SKM-1 treated with dmso at 0.1 percent for 144 hours (cell line): ENCODE data around the gene ARAP2.

ENCODE experiments used
- DNase-seq: peaks from one replicate; lab custom pipeline; 2025; ENCODE audit not compliant: unreplicated experiment; lab: John Stamatoyannopoulos, UW

ARAP2 gene, protein sequence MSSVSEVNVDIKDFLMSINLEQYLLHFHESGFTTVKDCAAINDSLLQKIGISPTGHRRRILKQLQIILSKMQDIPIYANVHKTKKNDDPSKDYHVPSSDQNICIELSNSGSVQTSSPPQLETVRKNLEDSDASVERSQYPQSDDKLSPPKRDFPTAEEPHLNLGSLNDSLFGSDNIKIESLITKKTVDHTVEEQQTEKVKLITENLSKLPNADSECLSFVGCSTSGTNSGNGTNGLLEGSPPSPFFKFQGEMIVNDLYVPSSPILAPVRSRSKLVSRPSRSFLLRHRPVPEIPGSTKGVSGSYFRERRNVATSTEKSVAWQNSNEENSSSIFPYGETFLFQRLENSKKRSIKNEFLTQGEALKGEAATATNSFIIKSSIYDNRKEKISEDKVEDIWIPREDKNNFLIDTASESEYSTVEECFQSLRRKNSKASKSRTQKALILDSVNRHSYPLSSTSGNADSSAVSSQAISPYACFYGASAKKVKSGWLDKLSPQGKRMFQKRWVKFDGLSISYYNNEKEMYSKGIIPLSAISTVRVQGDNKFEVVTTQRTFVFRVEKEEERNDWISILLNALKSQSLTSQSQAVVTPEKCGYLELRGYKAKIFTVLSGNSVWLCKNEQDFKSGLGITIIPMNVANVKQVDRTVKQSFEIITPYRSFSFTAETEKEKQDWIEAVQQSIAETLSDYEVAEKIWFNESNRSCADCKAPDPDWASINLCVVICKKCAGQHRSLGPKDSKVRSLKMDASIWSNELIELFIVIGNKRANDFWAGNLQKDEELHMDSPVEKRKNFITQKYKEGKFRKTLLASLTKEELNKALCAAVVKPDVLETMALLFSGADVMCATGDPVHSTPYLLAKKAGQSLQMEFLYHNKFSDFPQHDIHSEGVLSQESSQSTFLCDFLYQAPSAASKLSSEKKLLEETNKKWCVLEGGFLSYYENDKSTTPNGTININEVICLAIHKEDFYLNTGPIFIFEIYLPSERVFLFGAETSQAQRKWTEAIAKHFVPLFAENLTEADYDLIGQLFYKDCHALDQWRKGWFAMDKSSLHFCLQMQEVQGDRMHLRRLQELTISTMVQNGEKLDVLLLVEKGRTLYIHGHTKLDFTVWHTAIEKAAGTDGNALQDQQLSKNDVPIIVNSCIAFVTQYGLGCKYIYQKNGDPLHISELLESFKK (N-terminal part only)

DNA sequence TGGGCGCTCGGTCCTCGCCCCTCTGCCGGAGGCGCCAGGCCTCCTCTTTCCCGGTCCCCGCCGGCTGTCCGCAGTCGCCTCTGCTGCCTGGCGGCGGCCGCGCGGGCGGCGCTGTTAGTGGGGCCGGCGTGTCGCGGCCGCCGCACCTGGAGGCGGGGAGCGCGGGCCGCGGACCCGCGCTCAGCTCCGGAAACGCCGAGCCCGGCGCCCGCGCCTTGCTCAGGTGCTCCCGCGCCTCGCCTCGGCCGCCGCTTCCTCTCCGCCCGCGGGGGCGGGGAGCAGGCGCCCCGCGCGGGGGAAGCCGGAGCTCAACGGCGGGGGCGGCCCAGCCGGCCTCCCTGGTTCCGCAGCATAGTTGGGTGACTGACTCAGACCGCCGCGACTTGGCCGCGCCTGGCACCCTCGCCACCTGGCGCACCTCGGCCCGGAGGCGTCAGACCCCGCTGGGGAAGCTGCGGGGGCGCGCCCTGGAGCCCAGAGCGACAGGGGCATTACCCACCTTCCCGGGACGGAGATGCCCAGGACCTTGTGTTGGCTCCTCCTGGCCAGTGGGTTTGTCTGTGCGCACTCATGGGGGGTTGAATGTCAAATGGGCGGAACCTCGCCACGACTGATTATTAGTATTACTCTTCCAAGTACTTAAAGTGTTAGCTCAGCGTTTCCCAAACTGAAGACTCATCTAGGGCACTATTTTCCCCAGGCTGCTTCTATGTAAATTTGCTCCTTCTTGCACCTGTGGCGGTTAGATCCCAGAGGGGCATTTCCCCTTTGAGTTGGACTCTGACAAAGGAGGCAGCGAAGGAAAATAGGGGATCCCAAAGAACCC, at the start of gene ARAP2:
Gene ARAP2, minus strand, starts transcription at position 258 of the 826 bp plus-strand sequence. CDS start 15,028 bp downstream, outside the sequence.
- DNase-seq: peak; percentile 46

DNA sequence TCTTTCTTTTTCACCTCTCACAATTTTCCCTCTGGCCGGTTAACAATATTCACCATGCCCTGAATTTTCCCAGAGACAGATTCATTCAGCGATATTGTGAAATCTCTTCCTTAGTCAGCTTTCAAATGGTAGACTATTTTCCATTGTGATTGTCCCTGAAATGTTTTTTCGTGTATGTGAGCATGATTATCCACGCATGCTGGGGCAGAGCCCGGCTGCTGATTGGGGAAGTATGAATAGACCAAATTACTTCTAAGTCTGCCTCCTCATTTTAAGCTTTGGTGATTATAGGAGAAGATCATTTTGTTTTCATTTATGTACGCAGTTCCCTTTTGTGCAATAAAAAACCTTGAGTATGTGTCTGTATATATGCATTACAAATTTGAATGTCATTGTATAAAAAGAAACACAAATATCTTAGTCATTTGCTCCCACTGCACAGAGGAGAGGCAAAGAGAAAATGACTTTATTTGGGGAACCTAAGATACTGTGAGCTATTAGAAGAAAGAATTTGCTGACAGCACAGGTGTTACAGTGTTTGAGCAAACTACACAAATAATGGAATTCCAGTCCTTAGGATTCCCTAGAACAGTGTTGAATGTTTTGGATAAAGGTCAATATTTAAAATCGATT, 48.4 kb upstream of the ARAP2 start:
- DNase-seq: no peak

DNA sequence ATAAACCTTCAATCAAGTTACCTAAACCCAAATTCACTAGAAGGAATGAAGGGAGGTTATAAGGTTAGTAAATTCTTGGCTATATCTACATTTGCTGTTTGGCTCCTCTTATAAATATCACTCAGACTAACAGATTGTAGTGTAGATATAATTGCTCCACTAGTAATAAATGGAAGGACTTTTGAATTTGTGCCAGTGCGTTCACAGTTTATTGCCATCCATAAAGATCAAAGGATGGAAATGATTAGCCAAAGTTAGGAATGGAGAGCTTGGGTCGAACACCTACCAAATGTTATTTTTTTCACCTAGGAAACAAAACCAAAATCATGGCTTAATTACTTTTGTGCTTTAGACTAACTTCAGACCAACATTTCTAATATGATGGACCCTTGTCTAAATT, 46.3 kb upstream of the ARAP2 start:
- no peak for DNase-seq

DNA sequence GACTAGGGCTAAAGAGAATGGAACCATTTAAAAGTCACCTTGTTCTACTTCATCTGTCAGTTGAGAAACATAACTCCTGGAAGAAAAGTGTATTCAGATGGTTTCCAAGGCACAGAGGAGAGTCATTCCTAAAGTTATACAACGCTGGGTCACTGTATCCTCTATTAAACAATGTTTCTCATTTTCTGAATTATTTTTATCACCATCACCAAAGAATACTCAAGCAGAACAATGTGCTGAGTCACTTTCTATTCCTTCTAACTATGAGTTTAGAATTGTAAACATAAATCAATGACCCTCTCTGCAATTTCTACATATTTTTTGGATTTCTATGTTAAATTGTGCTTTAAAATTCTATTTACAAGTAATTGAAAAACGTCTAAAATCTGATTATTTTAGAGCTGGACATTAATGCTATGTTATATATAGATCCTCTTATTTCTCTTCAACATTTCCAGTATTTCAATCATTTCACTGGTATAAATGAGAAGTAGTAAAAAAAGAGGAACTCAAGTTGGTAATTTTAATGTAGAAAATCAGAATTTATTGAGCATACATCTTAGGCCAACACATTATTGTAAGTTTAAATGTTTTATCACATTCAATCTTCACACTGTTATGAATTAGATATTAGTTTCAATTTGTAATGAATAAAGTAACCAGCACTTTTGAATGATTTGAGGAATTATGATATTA, 44.6 kb upstream of the ARAP2 start:
- DNase-seq: no peak

DNA sequence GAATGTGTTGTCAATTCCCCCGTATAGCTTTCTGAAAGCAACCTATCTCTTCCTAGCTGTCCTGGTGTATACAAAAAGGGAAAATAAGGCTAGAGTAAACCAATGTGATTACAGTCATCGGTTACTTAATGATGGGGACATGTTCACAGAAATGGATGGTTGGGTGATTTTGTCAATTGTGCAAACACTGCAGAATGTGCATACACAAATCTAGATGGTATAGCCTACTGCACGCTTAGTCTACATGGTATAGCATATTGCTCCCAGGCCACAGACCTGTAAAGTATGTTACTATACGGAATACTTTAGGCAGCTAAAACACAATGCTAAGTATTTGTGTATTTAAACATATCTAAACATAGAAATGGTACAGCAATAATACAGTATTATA, 42.2 kb upstream of the ARAP2 start:
- no peak for DNase-seq

DNA sequence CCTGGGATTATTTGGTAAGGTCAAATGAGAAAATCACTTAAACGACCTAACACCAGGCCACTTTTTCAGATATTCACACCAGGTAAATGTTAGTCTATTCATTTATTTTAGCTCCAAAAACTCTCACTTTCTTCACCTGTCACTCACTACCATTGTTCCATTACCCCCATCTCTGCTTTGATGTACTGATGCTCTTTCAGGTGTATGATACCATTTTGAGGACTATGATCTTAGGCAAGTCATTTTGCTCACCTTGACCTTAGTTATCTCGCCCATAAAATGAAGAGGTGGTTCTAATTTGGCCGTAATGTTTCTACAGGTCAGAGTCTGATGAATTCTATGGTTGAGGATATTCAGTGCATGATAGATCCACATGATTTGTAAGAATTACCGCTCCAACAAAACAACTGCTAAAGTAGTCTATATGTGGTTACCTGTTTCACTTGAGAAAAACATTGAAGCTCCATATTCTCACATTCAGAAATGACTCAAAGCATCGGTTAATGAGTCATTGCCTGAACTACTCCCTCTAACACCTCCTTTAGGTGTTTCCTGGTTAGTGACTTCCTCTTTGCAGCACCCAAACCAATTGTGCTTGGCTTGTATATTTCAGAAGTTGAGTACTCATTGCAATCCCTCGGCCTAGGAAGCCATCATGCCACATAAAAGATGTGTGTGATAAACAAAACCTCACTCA, 41.6 kb upstream of the ARAP2 start:
- peak; percentile 84 for DNase-seq

DNA sequence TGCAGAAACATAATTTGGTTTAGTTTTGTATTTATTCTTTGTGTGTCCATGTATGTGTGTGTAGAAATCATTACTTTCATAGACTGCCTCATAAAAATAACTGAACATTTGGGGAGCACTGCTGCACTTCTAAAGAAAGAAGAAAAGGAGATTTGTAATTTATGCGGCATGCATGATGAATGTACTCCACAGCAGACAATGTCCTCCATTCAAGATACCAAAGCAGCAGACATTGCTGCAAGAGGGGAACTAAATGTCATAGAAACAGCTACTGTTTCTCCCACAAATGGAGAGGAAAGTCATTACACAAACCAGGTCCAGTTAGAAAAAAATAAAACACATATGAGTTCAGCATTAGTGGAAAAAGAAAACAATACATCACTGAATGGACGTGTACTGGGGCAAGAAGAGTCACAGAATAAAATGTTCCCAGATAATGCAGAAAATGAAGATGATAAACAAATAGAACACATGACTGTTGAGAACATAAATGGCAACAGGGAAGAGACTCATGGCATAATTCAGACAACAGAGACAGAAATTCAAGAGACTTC, 39.7 kb upstream of the ARAP2 start:
- no peak for DNase-seq

DNA sequence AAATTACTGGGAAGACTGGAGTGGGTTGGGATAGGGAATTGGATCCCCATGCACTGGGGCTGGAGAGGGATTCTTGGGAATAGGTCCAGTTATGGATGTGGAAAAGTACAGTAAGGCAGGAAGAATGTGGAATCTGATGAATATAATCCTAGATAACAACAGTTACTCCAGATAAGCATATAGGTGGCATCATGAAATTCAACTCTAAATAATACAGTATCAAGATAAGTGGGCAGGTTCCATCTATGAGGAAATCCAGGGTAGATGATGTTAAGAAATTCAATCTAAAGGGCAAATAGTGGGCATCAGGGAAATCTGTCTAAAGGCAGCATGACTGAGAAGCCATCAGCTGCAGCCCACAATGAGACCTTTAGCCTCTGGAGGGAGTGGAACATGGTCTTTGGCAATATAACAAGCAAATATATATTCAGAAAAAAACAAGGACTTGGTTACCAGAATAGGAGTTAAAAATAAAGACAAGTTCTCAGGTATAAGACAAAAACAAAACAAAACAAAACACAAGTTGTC, 38.3 kb upstream of the ARAP2 start:
- no peak for DNase-seq

DNA sequence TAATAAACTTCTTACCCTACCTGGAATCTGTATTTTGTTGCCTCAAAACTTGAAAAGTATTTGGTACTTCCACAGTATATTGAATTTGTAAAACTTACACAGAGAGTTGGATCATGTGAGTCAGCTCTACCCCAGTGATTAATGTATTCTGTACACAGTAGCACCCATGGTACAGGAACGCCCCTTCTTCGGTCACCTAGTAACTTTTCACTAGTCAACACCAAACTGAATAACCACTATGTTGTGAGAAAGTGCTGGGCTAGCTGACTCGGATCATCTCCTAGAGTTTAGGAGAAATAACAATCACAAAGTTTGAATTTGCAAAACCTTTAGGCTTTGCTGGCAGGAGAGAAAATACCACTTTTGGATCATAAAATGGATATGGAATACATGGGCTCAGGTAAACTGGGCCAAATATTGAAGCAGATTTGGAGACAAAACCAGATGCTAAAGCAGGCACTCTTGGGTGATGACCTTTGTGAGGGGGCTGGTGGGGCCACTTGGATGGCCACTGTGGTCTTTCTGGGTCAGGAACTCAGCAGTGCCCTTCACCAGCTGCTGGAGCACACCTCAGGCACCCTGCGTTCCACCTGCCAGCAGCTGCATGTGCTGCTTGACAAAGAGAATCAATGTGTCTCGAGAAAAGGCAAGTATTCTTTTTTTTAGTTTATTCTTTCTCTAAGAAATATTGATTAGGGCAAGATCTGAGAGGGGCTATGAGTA, 37.2 kb upstream of the ARAP2 start, which contains the start of gene DTHD1:
Gene DTHD1, plus strand, starts transcription at position 233 of the 723 bp plus-strand sequence. Its CDS starts 143 bp downstream, at position 376.
- no peak for DNase-seq

DNA sequence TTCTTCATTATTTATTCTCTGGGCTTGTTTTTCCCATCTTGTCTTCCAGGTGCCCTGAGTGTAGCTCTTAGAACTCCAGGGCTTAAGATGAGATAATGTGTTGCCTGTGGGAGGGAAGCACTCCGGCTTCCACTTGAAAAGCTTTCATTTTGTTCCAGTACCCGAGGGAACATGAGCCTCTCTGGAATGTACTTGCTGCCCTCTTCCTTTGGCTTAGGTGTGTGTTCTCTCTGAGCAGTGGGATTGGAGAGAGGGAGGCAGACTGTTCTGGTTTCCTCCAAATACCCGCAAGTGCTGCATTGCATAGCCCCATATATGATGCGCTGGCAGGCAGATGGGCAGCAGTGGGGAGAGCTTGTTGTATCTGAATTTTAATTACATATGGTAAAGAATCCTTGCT, 36.2 kb upstream of the ARAP2 start:
- no peak for DNase-seq

DNA sequence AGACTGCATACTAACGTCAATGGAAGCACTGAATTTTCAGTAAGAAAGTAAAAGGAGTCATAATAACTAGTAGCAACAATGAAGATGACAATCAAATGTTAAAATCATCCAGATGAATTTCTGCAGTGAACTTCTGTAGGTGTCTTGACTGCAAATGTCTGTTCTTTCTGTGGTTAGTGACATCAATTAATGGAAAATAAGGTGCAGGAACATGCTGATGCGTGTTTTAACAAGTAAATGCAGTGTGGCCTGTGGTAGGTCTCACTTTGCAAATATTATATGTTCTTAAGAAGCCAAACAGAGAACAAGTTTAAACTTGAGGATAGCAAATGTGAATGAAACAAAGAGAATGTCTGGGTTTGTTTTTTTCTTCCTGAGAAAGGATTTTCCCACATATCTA, 34.5 kb upstream of the ARAP2 start:
- no peak for DNase-seq

DNA sequence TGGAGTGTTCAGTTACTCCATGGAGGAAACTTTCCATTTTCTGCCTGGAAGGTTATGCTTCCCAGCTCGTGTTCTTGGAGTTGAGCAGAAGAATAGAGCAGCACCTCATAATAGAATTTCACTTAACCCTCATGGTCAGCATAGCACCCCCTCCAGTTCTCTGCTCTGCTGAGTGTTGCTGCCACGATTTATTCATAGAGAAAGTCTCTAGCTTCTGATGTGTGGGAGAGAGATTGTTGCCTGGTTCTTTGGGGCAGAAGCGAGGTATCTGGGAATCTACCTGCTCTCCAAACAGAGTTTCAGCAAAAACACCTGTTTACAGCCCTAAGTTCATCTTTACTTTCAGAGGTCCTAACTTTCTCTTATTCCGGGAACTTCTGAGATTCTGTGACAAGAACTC, 33.2 kb upstream of the ARAP2 start:
- no peak for DNase-seq

DNA sequence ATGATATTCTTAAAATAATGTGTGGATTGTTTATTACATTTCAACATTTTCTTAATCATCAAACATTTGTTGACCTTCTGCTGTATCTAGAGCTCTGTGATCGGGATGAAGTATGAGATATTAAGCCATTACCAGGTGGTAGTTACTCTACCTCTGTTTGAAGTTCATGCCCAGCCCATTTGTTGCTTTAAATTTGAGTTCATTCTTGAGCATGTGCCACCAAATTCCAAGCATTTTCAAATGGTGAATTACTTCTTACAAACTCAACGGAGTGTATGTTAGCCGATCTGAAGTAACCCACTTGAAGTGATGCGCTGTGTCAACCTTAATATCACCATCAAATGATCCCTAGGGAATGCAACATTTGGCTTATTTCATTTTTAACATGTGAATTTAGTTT, 29.8 kb upstream of the ARAP2 start:
- DNase-seq: no peak

DNA sequence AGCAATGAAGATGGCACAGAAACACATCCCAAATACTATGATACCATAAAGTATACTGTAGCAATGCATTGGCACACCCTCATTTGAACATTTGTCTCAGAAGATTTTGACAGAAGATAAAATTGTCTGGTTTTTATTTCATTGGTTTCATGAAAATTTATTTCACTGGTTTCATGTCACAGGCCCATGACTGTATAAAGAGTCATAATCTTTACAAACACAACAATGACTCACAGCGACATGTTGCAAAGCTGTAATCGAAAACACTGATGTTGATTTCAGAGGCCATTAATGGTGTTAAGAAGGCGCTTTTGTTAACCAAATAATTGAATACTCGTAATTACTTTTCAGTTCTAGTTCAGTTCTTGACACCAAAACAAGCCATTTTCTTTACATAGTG, 29.0 kb upstream of the ARAP2 start:
- DNase-seq: no peak

DNA sequence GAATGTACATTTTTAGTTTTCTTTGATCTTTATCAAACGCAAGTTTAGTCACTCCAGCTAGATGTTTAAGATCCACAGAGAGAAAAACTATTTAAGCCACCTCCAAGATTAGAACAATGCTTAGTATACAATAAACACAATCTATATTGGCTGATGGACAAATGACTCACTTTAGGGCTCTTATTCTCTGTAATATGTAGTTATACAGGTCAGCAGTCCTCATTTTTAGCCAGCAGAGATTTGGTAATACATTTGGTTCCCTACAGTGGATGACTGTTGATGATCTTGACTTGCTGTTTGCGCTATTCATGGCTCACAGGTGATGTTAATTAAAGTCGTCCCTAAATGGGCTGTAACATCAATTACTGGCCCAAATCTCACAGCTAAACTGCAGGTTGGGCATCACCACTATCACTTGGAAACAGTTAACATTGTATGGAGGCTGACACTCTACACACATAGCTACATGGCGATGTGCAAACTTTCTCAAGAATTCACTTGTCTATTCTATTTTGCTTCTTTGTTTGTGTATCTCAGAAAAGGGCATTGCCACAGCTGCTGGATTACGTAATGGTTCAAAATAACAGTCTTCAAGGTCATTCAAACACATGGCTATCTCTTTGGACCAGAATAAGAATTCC, 25.3 kb upstream of the ARAP2 start:
- no peak for DNase-seq

DNA sequence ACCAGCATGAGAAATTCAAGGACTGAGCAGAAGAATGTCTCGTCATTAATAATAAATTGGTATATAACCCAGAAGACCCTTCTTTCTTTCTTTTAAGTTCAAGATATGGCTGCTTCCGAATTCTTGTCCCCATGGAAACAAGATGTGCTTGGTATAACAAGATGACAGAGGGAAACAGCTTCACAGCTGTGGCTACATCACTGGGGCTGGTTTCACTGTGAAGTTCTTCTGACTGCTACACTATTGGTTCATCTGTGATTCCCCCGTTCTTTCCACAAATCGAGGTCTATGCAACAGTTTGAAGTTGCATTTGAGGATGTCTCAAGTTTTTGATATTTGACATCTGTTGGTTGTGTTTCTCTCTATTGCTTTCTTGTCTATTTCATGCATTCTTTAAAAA, 24.8 kb upstream of the ARAP2 start:
- no peak for DNase-seq
